ENCODE data around the gene PTOV1.

DNA sequence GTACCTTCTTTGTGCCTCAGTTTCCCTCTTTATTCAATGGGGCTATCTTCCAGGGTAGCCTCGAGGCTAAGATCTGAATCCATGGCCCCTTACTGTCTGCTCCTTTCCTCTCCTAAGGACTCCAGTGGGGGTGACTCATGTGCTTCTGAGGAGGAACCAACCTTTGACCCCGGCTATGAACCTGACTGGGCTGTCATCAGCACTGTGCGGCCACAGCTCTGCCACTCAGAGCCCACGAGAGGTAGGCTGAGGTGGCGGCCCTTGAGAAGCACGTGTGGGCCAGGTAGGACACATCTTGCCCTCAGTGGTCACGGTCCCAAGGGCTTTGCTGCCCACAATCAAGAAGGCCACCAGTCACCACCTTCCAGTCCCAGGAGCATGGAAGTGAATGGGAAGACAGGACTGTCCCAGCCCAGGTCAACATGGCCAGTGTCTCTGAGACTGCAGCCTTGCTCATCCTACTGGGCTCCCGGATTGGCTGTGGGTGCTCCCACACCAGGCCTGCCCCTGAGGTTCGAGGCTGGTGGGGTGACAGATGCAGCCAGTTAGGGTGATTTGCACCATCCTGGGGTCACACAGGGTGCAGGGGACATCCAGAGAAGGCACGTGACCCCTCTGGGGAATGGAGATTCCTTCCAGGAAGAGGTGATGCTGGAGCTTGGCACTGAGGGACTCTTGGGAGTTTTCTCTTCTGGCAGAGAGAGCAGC lies 29.4 kb downstream of the PTOV1 start:
- TF ChIP-seq, protein P1, sequence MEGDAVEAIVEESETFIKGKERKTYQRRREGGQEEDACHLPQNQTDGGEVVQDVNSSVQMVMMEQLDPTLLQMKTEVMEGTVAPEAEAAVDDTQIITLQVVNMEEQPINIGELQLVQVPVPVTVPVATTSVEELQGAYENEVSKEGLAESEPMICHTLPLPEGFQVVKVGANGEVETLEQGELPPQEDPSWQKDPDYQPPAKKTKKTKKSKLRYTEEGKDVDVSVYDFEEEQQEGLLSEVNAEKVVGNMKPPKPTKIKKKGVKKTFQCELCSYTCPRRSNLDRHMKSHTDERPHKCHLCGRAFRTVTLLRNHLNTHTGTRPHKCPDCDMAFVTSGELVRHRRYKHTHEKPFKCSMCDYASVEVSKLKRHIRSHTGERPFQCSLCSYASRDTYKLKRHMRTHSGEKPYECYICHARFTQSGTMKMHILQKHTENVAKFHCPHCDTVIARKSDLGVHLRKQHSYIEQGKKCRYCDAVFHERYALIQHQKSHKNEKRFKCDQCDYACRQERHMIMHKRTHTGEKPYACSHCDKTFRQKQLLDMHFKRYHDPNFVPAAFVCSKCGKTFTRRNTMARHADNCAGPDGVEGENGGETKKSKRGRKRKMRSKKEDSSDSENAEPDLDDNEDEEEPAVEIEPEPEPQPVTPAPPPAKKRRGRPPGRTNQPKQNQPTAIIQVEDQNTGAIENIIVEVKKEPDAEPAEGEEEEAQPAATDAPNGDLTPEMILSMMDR (conservative IDR thresholded peaks at IDR 0.05; ENCODE audit: low read depth, low read length): no peak
- no peak for TF ChIP-seq EZH2 (IDR thresholded peaks at IDR 0.05; ENCODE audit: borderline replicate concordance, low read depth, low read length, poor library complexity, severe bottlenecking)
